Transverse colon (tissue), 4 donors: ENCODE data around the gene PER2. TPM values are rescaled to one million over a fixed set of nuclear protein-coding genes. Genes with fewer than 3 reads are reported as not detected.
A peak's percentile ranks its signal among the peaks of the same experiment; 100 is the strongest.

ENCODE experiments used
- DNase-seq: peaks from one replicate; pipeline ENCODE4 v3.0.0-alpha.2; 2019
- H3K27ac ChIP-seq, 4 donors: fragments of 200-600 bp; sonication (generic); 2 replicates each; pipeline ENCODE4 v1.5.1; 2016 to 2018; ENCODE audit warnings: inconsistent platforms in 4 of 4
- H3K27me3 ChIP-seq: fragments of 200-600 bp; sonication (generic); 2 replicates; pipeline ENCODE4 v1.5.1; 2017; ENCODE audit warnings: inconsistent platforms
- H3K36me3 ChIP-seq, 4 donors: fragments of 200-600 bp; sonication (generic); 2 replicates each; pipeline ENCODE4 v1.5.1; 2017 to 2019; ENCODE audit warnings: inconsistent platforms in 4 of 4
- H3K4me1 ChIP-seq, 4 donors: fragments of 200-600 bp; sonication (generic); 2 replicates each; pipeline ENCODE4 v1.5.1; 2017 to 2020; ENCODE audit warnings: inconsistent platforms in 4 of 4
- H3K4me3 ChIP-seq, 4 donors: fragments of 200-600 bp; sonication (generic); 1 replicate in 1 of 4; 2 replicates in 3 of 4; pipeline versions ENCODE4 v1.5.1 to v1.6.1; 2017 to 2019; ENCODE audit warnings: inconsistent platforms in 4 of 4
- H3K9me3 ChIP-seq, 2 donors: fragments of 200-600 bp; sonication (generic); 2 replicates each; pipeline ENCODE4 v1.5.1; 2017 to 2019; ENCODE audit warnings: inconsistent platforms in 2 of 2
- EP300 ChIP-seq: sonication (generic); formaldehyde crosslinking; IDR thresholded peaks from one replicate; pipeline ENCODE4 v1.6.1; 2017; ENCODE audit warnings: antibody characterized with exemption, low read depth
- POLR2A ChIP-seq: fragments of 450-650 bp; IDR thresholded peaks from one replicate; pipeline ENCODE4 v1.6.1; 2016; ENCODE audit warnings: antibody characterized with exemption, mild to moderate bottlenecking, moderate library complexity
- POLR2AphosphoS5 ChIP-seq, 3 donors: sonication (generic); formaldehyde crosslinking; IDR thresholded peaks; one replicate each; pipeline ENCODE4 v1.6.1; 2016; ENCODE audit warnings: antibody characterized with exemption in 3 of 3
- WGBS, 2 donors: methylation state at CpG; one replicate each; pipeline ENCODE4 v1.1.5; 2018; ENCODE audit warnings: low coverage in 1 of 2; 5-methylcytosine and 5-hydroxymethylcytosine counted together
- in situ Hi-C, 4 donors: fragments of 200-750 bp; cut with MboI; loops; one replicate each; pipeline versions ENCODE4 v1.15.0 to v1.15.1; 2017; ENCODE audit warnings: low sequenced_read_pairs in 3 of 4, low pct_ligation_motif_present in 1 of 4, low pct_unique_long_range_greater_than_20kb in 1 of 4
- intact Hi-C: fragments of 100-400 bp; cut with DNase I; formaldehyde crosslinking; loops from one replicate; pipeline ENCODE4 v1.15.1; 2023; ENCODE audit warnings: low total_unique reads
- total RNA-seq, 4 donors: library from RNA; depleted of rRNA; stranded (reverse); fragments of >200 nt; gene quantifications; one replicate each; pipeline ENCODE4 v1.1.0, GENCODE V29; 2016
- TF ChIP-seq, protein P1 (sequence below), 5 experiments: fragments of 200-600 bp in 3 of 5; fragments of 450-650 bp in 2 of 5; sonication (generic) in 3 of 5; IDR thresholded peaks; 1 replicate in 2 of 5; 2 replicates in 3 of 5; pipeline ENCODE4 v1.5.1; 2016 to 2017; ENCODE audit warnings: antibody characterized with exemption in 5 of 5, inconsistent platforms in 3 of 5, mild to moderate bottlenecking in 2 of 5, moderate library complexity in 1 of 5

PER2 gene
- total RNA-seq, 4 donors from 2014 or later, result 19.1 to 67.3 (median 32.3) TPM

- intact Hi-C loops, result no loop called here
- Histone ChIP-seq H3K9me3 (no peaks in the 10 kb centered on the region), H3K36me3 (no peaks in the 10 kb centered on the region), H3K27me3 (no peaks in the 10 kb centered on the region), H3K4me1 (peaks cover 41 to 89% (median 64%) of the 10 kb centered on the region in 4 donors), H3K27ac (peak overlapping the region; percentile 92 to 98 (median 95)), H3K4me3 (peak overlapping the region in 1 of 4 donors; percentile 29)
- in situ Hi-C loops, result no loop called here
- 20 to 24% methylated on average over 1 to 7 of the region's 7 CpGs for WGBS, 2 donors
- peak; percentile 84 for TF ChIP-seq EP300
- peak; percentile 68 to 75 (median 71) for TF ChIP-seq POLR2AphosphoS5 (IDR thresholded peaks at IDR 0.05)
- peak; percentile 34 for TF ChIP-seq POLR2A
- TF ChIP-seq, protein P1, sequence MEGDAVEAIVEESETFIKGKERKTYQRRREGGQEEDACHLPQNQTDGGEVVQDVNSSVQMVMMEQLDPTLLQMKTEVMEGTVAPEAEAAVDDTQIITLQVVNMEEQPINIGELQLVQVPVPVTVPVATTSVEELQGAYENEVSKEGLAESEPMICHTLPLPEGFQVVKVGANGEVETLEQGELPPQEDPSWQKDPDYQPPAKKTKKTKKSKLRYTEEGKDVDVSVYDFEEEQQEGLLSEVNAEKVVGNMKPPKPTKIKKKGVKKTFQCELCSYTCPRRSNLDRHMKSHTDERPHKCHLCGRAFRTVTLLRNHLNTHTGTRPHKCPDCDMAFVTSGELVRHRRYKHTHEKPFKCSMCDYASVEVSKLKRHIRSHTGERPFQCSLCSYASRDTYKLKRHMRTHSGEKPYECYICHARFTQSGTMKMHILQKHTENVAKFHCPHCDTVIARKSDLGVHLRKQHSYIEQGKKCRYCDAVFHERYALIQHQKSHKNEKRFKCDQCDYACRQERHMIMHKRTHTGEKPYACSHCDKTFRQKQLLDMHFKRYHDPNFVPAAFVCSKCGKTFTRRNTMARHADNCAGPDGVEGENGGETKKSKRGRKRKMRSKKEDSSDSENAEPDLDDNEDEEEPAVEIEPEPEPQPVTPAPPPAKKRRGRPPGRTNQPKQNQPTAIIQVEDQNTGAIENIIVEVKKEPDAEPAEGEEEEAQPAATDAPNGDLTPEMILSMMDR (IDR thresholded peaks at IDR 0.05), result peak in 3 of 5 experiments; percentile 11 to 59 (median 46)
- DNase-seq, result peak; percentile 89
Observed at GRCh38 chr2:238285653-238286082, 2.7 kb downstream of the PER2 start.

DNA sequence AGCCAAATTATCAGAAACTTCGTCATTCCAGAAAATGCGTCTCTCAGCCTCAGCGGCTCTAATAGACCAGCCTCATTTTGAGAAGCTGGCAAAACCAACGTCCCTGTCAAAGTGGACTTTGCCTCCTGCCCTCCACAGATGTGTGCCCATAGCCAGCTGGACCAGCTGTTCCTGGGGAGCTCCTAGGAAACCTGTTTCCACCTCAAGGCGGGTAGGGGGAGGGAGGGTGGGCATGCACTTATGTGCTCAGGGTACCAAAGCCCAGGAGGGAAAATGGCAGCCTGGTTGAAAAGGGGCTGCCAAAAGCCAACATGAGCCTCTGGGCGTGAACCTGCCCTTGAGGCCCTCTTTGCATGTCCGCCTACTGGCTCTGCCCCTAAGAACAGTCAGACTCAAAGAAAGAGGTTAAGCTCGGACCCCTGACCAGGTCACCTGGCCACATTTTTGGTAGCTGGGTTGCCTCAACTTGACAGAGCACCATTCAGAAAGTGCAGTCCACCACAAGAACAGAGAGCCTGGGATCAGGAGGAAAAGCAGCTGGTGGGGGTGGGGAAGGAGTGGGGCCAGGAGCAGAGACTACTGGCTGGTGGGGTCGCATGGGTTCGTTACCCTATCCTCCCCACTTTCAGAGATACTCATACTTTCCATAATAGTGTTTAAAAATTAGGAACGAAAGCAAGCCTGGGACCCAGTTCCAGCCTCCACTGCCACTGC lies 3.5 kb downstream of the PER2 start:
- H3K27ac ChIP-seq, result peak overlapping the region; percentile 92 to 98 (median 95)
- no peaks in the 10 kb centered on the region for H3K9me3 ChIP-seq
- WGBS, 2 donors, result 48% methylated on average over 10 of the region's 11 CpGs; no CpG with 5 or more reads in 1 of the 2 donors
- in situ Hi-C loops, result no loop called here
- peak; percentile 51 for DNase-seq
- H3K27me3 ChIP-seq, result no peaks in the 10 kb centered on the region
- H3K4me3 ChIP-seq, result peak overlapping the region in 1 of 4 donors; percentile 29
- H3K36me3 ChIP-seq, result no peaks in the 10 kb centered on the region
- H3K4me1 ChIP-seq, result peaks cover 41 to 87% (median 64%) of the 10 kb centered on the region in 4 donors
- TF ChIP-seq EP300, result no peak
- TF ChIP-seq POLR2A, result no peak
- TF ChIP-seq, protein P1 (IDR thresholded peaks at IDR 0.05), result no peak
- TF ChIP-seq POLR2AphosphoS5 (IDR thresholded peaks at IDR 0.05), result peak in 1 of 3 donors; percentile 4
- intact Hi-C loops, result no loop called here

DNA sequence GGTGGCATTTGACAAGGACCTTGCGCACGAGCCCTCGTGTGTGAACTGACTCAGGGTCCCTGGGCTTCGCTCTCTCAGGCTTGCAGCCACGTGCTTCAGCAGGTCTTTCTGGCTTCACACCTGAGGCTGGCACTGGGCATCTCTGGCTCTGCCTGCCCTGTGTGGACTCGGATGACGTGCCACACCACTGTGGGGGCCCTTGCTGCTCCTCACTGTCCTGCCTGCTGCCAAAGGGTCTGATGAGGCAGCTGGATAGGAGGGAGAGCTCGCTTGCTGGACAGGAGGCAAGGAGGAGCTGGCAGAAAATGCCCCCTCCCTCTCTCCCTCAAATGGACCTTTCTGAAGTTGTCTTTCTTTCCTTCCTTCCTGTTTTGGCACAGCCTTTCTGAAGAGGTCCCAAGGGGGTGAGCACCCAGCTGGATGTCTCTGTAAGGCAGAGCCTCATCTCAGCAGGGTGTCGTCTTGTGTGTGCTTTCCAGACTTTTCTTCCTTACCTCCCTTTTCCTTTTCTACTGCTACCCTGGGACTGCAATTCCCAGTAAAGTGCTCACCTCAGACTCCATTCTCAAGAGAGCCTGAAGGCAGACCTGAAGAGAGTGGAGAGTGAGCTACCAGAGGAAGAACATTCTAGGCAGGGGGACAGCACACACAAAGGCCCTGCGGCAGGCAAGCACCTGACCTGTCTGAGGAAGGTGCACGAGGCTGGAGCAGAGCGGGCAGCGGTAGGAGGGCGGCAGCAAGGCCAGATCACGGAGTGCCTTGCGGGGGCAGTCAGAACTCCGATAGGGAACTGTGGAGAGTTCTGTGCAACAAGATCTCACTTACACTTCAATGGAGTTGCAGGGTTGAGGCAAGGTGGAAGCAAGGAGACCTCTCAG lies 5.3 kb downstream of the PER2 start:
- Histone ChIP-seq H3K27ac (peak overlapping the region; percentile 31 to 98 (median 94)), H3K27me3 (no peaks in the 10 kb centered on the region), H3K36me3 (no peaks in the 10 kb centered on the region), H3K4me1 (peaks cover 35 to 88% (median 59%) of the 10 kb centered on the region in 4 donors), H3K9me3 (no peaks in the 10 kb centered on the region), H3K4me3 (no peak overlapping the region)
- intact Hi-C loops (no loop called here), in situ Hi-C loops (no loop called here)
- 89 to 91% methylated on average over 7 to 17 of the region's 17 CpGs for WGBS, 2 donors
- TF ChIP-seq, protein P1 (IDR thresholded peaks at IDR 0.05), result no peak
- TF ChIP-seq POLR2AphosphoS5 (IDR thresholded peaks at IDR 0.05) (no peak), POLR2A (no peak), EP300 (no peak)
- DNase-seq, result no peak
